Lower leg skin (tissue), 3 donors: ENCODE data around the gene TRIM71.
"Not testable (repeated sequence)": the region's sequence is repeated elsewhere in the genome, so short reads cannot be mapped to it uniquely, and the experiment has no call there.

ENCODE experiments used
- POLR2A ChIP-seq, 2 donors: fragments of 450-650 bp; IDR thresholded peaks; one replicate each; pipeline ENCODE4 v1.6.1; 2016 to 2017; ENCODE audit warnings: antibody characterized with exemption in 2 of 2, mild to moderate bottlenecking in 1 of 2, moderate library complexity in 1 of 2
- TF ChIP-seq, protein P1 (sequence below), 3 donors: fragments of 450-650 bp; IDR thresholded peaks; one replicate each; pipeline ENCODE4 v1.5.1; 2016; ENCODE audit warnings: antibody characterized with exemption in 3 of 3, mild to moderate bottlenecking in 3 of 3, moderate library complexity in 2 of 3

DNA sequence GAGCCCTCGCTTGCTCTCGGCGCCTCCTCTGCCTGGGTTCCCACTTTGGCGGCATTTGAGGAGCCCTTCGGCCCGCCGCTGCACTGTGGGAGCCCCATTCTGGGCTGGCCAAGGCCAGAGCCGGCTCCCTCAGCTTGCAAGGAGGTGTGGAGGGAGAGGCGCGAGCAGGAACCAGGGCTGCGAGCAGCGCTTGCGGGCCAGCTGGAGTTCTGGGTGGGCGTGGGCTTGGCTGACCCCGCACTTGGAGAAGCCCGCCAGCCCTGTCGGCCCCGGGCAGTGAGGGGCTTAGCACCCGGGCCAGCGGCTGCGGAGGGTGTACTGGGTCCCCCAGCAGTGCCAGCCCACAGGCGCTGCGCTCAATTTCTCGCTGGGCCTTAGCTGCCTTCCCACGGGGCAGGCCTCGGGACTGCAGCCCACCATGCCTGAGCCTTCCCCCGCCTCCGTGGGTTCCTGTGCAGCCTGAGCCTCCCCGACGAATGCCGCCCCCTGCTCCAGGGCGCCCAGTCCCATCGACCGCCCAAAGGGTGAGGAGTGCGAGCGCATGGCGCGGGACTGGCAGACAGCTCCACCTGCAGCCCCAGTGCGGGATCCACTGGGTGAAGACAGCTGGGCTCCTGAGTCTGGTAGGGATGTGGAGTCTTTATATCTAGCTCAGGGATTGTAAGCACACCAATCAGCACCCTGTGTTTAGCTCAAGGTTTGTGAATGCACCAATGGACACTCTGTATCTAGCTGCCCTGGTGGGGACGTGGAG, 121.9 kb downstream of the TRIM71 start:
- TF ChIP-seq, protein P1, sequence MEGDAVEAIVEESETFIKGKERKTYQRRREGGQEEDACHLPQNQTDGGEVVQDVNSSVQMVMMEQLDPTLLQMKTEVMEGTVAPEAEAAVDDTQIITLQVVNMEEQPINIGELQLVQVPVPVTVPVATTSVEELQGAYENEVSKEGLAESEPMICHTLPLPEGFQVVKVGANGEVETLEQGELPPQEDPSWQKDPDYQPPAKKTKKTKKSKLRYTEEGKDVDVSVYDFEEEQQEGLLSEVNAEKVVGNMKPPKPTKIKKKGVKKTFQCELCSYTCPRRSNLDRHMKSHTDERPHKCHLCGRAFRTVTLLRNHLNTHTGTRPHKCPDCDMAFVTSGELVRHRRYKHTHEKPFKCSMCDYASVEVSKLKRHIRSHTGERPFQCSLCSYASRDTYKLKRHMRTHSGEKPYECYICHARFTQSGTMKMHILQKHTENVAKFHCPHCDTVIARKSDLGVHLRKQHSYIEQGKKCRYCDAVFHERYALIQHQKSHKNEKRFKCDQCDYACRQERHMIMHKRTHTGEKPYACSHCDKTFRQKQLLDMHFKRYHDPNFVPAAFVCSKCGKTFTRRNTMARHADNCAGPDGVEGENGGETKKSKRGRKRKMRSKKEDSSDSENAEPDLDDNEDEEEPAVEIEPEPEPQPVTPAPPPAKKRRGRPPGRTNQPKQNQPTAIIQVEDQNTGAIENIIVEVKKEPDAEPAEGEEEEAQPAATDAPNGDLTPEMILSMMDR (IDR thresholded peaks at IDR 0.05): not testable (repeated sequence)
- TF ChIP-seq POLR2A (IDR thresholded peaks at IDR 0.05): not testable (repeated sequence)
